GM19372 (cell line): ENCODE data around the gene PLEK.
A peak's percentile ranks its signal among the peaks of the same experiment; 100 is the strongest.
"Not testable (repeated sequence)": the region's sequence is repeated elsewhere in the genome, so short reads cannot be mapped to it uniquely, and the experiment has no call there.

Experiments used
- ATAC-seq: cut with Tn5 transposase; IDR thresholded peaks from one replicate; pipeline ENCODE4 v1.9.1; 2021; ENCODE audit warnings: mild to moderate bottlenecking, low read depth, moderate library complexity; ENCODE audit not compliant: unreplicated experiment

The PLEK gene, protein sequence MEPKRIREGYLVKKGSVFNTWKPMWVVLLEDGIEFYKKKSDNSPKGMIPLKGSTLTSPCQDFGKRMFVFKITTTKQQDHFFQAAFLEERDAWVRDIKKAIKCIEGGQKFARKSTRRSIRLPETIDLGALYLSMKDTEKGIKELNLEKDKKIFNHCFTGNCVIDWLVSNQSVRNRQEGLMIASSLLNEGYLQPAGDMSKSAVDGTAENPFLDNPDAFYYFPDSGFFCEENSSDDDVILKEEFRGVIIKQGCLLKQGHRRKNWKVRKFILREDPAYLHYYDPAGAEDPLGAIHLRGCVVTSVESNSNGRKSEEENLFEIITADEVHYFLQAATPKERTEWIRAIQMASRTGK

DNA sequence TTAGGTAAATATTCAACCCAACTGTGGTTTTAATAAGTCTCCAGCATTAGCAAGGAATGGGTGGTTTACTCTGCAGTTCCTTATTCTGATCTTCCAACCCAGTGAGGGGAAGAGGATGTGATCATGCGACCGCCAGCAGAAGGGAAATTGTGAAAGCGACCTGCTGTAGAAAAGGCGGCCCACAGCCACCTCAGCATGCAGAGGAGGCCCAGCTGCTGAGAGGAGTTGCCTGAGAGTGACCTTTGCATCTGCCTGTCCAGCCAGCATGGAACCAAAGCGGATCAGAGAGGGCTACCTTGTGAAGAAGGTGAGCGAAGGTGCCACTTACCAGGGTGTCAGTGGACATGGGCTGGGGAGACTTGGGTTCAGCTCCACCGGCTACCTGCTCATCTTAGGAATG, at the start of gene PLEK:
Gene PLEK, plus strand, starts transcription at position 196 of the 400 bp plus-strand sequence. Its CDS starts 70 bp downstream, at position 266.
- peak; percentile 59 for ATAC-seq

DNA sequence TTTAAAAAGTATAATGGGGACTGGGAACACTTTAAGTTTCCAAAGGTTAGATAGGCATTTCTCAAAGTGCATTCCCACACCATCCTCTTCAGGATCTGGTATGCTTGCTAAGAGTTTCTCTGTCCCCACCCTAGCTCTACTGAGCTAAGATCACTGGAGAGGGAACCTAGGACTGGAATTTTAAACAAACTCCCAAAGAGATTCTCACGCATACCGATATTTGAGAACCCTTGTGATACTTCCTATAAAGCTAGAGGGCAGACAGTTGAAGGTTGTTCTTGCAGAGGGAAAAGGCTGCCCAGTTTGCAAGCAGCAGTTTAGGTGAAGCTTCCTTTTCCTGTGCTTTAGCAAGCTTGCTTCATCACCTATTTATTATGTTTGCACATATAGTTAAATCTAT, 49.0 kb upstream of the PLEK start:
- no peak for ATAC-seq

DNA sequence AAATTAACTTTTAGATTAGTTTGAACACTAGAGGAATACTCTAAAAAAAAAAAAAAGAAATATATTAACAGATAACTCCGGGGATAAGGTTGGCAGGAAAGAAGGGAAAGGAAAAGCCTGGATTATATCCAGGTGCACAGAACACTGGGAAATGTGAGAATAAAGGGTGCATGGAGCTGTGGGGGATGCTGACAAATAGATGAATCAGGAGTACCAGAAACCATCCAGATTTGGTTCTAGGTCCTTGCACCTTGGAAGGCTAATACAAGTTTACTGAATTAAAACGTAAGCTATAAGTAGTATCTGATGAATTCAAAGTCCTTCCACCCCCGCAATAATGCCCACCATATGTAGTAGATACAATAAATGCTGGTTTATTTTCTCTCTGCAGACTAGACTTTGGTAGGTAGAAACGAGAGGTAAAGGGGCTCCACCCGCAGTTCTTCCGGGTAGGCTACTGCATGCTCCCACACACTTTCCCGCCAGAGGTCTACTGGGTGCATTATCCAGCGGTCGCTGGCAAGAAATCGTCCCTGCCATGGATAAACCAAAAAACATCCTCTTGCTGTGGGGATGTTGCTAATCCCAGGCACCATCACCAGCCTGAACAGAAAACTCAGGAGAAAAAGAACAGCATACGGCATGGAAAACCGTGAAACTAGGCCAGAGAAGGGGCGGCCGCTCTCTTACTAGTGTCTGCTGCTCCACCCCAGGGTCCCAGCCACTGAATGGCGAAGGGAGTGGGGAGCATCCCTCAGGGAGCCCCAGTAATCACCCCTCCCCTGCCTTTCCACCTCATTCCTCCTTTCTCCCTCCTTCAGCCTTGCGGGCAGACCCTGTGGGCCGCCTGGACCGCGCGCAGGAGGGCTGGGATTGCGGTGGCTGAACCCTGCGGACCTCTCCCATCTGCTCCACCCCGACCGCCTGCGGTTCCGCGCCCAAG, 46.8 kb upstream of the PLEK start:
- ATAC-seq: no peak

DNA sequence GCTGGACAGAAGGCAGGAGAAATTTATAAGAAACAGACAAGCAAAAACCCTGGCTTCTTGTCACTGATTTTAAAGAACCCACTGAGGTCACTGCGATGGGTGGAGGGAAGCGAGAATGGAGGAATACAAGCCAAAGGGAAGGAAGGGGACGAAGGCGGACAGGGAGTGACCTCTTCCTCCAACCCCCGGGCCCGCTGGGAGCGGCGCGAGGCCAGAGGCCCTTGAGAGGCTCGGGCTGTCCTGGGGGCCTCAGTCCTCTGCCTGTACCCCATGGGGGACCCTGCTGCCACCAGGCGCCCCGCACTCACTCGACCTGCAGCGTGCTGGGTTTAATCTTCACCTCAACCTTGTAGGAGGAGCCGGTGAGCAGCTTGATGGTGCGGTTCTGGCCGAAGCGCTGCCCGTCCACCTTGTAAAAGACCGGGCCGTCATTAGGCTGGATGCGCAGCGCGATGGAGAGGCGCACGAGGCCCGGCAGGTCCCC, 46.1 kb upstream of the PLEK start:
- no peak for ATAC-seq

DNA sequence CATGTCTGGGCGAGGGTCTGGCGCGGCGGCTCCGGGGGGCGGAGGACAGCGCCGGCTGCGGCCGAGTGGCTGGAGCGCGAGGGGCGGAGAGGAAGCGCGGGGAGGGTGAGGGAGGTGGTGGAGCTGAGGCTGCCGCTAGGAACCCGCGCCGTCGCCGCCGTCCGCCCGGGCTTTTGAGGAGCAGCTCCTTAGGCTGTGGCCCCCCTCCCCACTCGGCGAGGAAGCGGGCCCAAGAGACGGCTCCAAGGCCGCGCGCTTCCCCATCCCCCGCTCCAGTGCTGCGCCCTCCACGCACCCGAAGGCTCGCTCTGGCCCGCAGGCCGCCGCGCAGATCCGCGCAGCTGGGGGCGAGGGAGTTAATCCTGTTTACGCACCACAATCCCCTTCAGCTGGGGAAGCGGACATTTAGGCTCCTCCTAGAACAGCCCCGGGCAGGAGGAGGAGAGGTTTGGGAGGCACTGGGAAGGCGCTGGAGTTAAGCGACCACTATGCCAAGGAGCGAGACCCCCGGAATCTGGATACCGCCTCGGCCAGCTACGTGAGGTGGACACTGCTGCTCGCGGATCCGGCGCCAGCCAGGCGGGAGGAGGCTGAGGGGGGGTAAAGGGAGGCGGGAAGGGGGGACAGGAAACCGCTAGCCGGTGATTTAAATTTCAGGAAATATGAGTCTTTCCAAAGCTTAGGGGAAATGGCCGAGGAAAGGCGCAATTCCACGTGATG, 45.5 kb upstream of the PLEK start, which contains the start of gene CNRIP1:
Gene CNRIP1, minus strand, starts transcription at position 552 of the 720 bp plus-strand sequence. Its CDS starts 549 bp downstream, at position 3.
- ATAC-seq: no peak

DNA sequence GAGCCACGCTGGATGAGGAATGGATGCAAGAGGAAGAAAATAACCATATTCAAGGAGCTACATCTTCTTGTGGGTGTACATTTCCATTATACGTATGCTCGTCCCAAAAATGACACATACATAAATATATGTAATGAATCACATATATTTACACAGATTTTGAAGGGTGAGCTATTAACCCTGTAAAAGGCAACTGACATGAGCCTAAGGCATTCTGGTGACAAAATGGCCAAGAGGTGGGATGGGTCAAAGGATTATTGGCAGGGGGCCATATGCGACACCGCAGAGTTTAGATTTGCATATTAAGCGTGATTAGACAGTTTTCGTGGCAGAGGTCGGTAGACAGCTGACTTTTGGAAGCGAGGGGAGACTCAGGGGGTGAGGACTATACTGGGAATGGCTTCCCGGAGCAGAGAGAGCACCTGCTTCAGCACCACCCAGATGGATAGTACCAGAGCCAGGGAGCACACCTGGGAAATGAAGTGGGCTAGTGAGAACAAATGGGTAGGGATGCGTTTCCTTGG, 44.9 kb upstream of the PLEK start:
- ATAC-seq: no peak

DNA sequence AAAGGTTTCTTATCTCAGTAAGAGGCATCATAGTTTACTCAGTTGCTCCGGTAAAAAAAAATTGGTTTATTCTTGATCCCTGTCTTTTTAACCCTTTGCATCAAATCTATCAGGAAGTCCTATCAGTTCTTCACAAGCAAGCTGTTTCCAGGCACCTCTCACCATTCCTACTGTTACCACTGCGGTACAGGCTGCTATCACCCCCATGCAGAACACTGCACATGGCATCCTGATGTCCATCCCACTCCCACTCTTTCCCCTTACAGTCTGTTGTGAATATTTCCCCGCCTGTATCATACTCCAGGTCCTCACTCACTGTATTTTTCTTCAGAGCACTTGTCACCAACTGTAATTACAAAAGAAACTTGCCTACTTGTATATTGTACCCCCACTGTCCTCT, 40.0 kb upstream of the PLEK start:
- no peak for ATAC-seq

DNA sequence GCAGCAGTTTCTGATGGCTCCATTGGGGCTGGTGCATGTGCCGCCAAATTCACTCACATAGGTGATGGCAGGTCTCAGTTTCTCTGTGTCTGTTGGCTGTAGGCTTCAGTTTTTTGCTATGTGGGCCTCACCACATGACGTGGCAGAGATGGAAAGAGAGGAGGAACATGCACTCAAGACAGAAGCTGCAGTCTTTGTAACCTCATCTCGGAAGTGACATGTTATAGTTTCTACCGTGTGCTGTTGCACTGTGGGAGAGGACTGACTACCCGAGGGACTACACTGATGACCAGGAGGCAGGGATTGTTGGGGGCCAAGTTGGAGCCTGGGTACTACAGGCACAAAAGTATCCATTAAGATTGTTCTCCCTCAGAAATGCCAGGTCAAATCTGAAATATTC, 36.2 kb upstream of the PLEK start:
- ATAC-seq: no peak

DNA sequence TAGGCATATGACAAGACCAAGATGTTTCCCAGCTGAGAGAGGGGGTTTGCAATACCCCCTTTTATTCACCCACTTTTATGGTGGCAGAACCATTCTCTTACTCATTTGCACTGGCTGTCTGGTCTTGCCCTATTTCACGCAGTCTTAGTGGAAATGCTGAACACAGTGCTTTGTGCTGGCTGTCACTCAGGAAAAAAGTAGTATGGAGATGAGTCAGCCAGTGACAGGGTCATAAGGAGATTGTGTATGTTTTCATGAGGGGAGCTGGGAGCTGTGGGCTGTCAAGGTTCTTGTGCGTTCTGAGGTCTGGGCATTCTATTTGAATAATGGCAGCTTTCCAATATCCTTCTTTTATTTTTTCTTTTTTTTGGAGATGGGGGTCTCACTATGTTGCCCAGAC, 34.4 kb upstream of the PLEK start:
- no peak for ATAC-seq

DNA sequence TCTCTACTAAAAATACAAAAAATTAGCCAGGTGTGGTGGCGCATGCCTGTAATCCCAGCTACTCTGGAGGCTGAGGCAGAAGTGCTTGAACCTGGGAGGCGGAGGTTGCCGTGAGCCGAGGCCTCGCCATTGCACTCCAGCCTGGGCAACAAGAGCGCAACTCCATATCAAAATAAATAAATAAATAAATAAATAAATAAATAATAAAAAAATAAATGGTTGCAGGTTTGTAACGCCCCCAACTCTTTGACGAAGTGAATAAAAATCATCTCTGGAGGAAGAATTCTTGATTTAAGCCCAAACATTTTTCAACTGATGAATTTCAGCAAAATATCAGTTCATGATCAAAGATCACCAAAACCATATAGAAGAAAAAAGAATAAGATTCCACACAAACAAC, 32.1 kb upstream of the PLEK start:
- ATAC-seq: no peak

DNA sequence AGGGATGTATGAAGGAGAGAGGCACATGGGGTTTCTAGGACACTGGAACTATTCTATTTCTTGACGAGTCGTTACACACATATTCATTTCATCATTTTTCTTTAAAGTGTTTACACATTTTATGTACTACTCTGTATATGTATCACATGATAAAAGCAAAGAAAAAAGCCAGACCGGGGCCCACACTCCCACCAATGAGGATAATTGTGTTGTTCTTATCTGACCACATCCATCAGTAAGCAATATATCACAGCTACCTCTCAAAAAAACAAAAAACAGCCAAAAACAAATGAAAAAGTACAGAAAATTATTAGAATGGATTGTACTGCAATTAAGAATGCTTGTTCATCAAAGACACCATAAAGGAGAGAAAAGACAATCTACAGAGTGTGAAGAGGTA, 31.2 kb upstream of the PLEK start:
- no peak for ATAC-seq

DNA sequence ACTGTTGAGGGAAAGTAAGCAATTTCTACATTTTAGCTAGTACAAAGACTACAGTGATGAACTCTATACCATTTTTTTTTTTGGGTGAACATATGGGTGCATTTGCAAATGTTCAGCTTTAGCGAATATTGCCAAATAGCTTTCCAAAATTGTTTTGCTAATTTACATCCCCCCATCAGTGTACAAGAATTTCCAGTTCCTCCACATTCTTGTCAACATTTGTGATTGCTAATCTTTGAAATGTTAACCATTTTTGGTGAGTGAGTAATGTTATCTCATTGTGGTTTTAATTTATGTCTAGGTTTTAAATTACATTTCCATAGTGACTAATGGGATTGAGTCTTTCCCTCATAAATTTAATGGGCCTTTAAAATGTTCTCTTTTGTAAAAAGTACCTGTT, 28.9 kb upstream of the PLEK start:
- no peak for ATAC-seq

DNA sequence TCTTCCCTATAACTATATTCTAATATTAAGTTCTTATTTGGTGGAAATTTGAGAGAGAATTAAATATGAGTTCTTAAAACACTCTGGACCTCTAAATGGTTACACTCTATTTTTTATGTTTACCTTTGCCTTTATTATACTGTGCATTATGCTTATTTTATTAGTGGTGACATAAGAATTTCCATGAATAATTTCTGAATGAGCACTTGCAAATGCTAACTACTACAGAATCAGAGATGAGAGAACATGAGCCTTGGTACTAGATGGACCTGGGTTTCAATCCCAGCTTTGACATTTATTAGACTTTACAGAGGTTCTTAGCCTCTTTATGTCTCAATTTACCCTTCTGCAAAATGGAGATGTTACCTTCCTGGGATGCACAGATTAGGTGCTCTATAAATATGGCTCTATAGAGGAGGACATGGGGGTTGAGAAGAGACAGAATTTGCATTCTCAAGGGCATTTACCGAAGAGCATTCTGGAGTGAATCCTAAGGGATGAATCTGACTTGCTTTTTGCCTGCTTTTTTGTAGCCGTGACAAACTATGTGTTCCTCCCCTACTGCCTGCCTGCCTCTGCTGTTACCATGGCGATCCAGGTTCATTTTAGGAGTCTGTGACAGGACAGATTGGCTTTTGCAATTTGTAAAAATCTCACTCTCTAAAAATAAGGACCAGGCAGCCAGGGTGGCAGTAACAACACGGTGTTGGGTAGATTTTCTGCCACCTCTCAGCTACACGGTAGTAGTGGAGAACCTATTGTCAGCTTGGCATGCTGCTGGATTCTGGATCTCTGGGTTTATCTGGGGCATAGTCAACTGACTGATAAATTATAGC, 24.6 kb upstream of the PLEK start:
- ATAC-seq: no peak

DNA sequence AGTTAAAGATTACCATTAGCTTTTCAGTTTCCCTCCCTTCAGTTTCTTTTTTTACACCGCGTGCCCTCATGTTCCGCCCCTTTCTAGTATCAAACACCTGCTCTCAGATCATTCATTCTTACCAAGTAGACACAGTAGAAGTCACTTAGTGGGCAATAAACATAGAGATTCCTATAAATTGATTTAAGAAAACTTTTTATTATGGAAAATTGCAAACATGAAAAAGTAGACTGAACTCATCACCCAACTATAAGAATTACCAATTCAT, 24.1 kb upstream of the PLEK start:
- ATAC-seq: no peak

DNA sequence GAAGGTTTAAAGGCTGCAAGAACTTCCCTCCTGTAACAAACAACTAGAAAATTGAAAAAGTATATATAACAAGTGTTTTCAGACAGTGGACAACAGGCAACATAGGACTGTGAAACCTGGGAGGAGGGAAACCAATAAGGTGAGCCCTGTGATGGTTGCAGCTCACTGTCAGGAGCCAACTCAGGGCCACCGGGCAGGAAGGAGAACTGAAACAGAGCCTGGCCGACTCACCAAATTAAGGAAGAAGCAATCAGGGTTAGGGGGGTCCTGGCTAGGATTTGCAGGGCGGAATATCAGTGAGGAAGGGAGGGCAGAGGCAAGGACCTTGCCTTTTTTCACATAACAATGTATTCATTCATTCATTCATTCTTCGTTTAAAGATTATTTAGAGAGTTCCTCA, 23.5 kb upstream of the PLEK start:
- no peak for ATAC-seq

DNA sequence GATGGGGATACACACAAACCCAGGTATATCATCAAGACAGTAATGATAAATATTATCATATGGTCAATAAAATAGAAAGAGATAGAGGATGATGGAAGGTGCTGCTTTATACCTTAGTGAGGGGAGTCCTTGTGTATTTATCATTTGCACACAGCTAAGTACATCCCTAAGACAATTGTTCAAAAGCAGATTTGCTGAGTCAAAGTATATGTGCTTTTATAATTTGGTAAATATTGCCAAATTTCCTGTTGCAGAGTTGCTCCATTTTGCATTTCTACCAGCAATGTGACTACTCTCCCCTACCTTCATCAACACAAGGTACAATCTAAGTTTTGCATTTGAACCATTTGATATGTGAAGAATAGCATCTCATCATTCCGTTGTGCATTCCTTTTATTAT, 22.6 kb upstream of the PLEK start:
- no peak for ATAC-seq

DNA sequence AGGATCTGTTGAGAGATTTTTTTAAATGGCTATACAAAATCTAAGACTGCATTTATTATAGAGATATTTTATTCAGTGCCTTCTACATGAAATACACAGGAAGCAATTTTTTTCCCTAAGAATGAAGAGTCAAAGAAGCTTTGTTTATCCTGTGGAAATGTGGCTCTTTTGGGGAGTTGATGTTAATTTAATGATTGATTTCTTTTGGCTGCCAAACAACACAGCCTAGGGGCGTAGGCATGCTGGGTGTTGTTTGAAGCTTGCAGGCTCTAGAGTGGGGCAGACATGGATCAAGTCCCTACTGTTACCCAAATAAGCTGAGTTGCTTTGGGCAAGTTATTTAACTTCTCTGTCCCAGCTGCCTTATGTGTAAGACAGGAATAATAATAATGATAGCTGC, 21.1 kb upstream of the PLEK start:
- no peak for ATAC-seq

DNA sequence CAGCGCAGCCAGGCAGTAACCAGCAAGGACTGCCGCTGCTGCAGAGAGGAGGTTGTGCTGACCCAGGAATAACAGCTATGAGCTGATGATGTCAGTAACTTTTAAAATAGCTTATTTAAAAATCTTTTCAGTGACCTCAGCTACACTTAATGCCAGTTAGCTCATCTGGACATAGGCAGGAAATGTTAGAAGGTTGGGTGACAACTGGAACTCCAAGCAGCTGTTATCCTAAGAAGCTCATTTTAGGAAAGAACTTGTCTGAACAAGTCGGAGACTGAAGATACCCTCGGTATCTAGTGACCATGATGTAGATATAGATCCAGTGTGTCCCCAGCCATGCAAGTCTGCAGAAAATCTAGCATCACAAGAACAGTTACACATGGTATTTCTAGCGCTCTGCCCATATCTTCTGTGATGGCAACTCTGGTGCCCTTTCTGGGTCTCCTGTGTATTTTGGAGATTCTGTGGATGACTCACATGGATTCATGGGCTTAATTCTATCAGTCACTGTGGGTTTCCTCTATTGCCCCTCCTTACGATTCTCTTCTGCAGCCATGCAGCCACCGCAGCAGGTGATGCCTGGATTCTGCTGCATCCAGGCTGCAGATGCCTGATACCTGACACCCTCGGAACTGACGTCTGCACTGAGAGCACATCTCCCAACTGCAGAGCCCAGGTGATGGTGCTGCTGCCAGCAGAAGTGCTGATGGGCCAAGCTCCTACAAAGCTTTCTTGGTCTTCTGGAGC, 19.8 kb upstream of the PLEK start:
- no peak for ATAC-seq

DNA sequence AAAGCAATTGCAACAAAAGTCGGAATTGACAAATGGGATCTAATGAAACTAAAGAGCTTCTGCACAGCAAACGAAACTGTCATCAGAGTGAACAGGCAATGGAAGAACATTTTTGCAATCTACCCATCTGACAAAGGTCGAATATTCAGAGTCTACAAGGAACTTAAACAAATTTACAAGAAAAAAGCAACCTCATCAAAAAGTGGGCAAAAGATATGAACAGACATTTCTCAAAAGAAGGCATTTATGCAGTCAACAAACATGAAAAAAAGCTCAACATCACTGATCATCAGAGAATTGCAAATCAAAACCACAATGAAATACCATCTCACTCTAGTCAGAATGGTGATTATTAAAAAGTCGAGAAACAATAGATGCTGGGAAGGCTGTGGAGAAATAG, 16.0 kb upstream of the PLEK start:
- not testable (repeated sequence) for ATAC-seq
